HG02759 (cell line): Measurements from ENCODE around the gene TRIM36.

Source experiments
- ATAC-seq: cut with Tn5 transposase; IDR thresholded peaks from one replicate; pipeline ENCODE4 v1.9.1; 2021; ENCODE audit warnings: mild to moderate bottlenecking, moderate library complexity; ENCODE audit not compliant: unreplicated experiment

The TRIM36 gene

DNA sequence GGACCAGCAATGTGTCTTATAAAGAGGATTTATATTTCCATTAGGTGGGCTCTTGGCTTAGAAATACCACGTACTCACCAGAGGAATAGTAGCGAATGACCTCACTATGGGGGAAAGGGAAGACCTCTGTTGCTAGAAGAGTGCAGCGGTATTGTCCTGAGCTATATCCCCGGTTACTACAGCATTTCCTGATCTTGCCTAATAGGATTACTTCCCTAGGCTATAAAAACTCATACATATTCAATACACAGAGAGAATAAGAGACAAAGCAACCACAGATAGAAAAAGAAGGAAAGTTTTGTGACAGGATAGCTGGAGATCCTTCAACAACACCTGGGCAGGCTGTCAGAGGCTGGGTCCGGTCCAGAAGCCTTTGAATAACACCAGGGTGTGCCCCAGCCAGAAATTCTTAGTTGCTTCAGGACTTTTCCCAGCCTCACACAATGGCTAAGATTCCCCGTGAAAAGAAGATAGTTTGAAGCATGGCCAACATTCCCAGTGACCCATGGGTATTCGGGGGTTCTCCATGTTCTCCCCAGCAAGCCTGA is 85.4 kb downstream of the TRIM36 start:
- no peak for ATAC-seq

GRCh38 chr5:115079924-115080623 is 89.6 kb downstream of the TRIM36 start:
- ATAC-seq = no peak
